Gastrocnemius medialis (tissue), 4 donors: ENCODE measurements around the gene MSH4. TPM values are rescaled to one million over a fixed set of nuclear protein-coding genes. Genes with fewer than 3 reads are reported as not detected.

Experiments used
- ATAC-seq, 2 donors: fragments of 150-250 bp; one replicate each; pipeline ENCODE4 v1.9.1; 2016
- DNase-seq, 2 donors: peaks; one replicate each; pipeline ENCODE4 v3.0.0-alpha.2; 2019
- H3K27ac ChIP-seq, 4 donors: fragments of 200-600 bp; sonication (generic); 1 replicate in 1 of 4; 2 replicates in 3 of 4; pipeline ENCODE4 v1.5.1; 2016 to 2018; ENCODE audit warnings: mild to moderate bottlenecking in 2 of 4, moderate library complexity in 1 of 4
- H3K27me3 ChIP-seq, 3 donors: fragments of 200-600 bp; sonication (generic) in 2 of 3; 1 replicate in 1 of 3; 2 replicates in 2 of 3; pipeline versions ENCODE4 v1.5.1 to v1.6.0; 2016 to 2019; ENCODE audit warnings: mild to moderate bottlenecking in 1 of 3, moderate library complexity in 1 of 3
- H3K36me3 ChIP-seq, 2 donors: fragments of 200-600 bp; sonication (generic) in 1 of 2; one replicate each; pipeline ENCODE4 v1.5.1; 2017 to 2018
- H3K4me1 ChIP-seq, 2 donors: fragments of 200-600 bp; sonication (generic) in 1 of 2; one replicate each; pipeline ENCODE4 v1.5.1; 2016 to 2017; ENCODE audit warnings: mild to moderate bottlenecking in 2 of 2
- H3K4me3 ChIP-seq, 4 donors: fragments of 200-600 bp; sonication (generic) in 3 of 4; 1 replicate in 1 of 4; 2 replicates in 3 of 4; pipeline ENCODE4 v1.5.1; 2016 to 2019; ENCODE audit warnings: mild to moderate bottlenecking in 2 of 4
- H3K9me3 ChIP-seq, 3 donors: fragments of 200-600 bp; sonication (generic) in 2 of 3; 1 replicate in 1 of 3; 2 replicates in 2 of 3; pipeline ENCODE4 v1.5.1; 2016 to 2019
- POLR2A ChIP-seq, 2 donors: fragments of 450-650 bp; IDR thresholded peaks; one replicate each; pipeline ENCODE4 v1.6.1; 2017; ENCODE audit warnings: antibody characterized with exemption in 2 of 2, mild to moderate bottlenecking in 2 of 2, moderate library complexity in 2 of 2
- in situ Hi-C, 4 donors: fragments of 200-750 bp; cut with MboI; loops; one replicate each; pipeline versions ENCODE4 v1.15.0 to v1.8.0; 2017; ENCODE audit warnings: low sequenced_read_pairs in 4 of 4
- intact Hi-C: fragments of 100-400 bp; cut with DNase I; formaldehyde crosslinking; loops from one replicate; pipeline ENCODE4 v1.15.1; 2023; ENCODE audit warnings: low total_unique reads
- total RNA-seq, 4 donors: library from RNA; depleted of rRNA; stranded (reverse); fragments of >200 nt; gene quantifications; one replicate each; pipeline versions ENCODE4 v1.1.0 to v1.2.3, GENCODE V29; 2016
- TF ChIP-seq, protein P1 (sequence below), 5 experiments: fragments of 450-650 bp in 3 of 5; fragments of 200-600 bp in 2 of 5; sonication (generic) in 2 of 5; IDR thresholded peaks in 4 of 5; conservative IDR thresholded peaks in 1 of 5; 1 replicate in 4 of 5; 2 replicates in 1 of 5; pipeline ENCODE4 v1.5.1; 2016 to 2019; ENCODE audit warnings: antibody characterized with exemption in 5 of 5, mild to moderate bottlenecking in 3 of 5, moderate library complexity in 3 of 5

Gene MSH4
- total RNA-seq, 4 donors from 2014 or later = 0.15 to 2.2 (median 0.40) TPM

DNA sequence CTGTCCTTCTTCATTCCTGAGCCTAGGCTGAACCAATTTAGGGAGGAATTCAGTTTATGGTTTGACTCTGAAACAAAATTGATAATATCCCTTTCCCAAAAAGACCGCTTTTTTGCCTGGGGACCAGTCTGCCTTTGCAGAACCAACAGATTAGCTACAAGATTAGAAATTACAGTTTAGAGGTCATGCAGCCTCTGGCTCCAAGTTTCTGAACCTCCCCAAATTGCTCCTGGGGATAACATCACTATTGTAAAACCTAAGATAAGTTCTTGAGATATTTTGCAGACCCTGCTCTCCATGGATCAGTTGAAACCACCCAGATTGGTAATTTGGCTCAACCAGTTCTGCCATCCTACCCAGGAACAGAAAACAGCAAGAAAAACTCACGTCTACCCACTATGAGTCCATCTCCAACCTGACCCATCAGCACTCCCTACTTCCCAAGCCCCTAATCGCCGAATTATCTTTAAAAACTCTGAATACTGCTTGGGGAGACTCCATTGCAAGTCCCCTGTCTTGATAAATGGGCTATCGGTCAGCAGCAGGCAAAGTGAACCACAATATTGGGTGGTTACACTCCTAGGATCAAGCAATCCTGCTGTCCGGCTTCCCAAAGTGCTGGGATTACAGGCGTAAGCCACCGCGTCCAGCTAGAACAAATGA, 11.2 kb upstream of the MSH4 start:
- in situ Hi-C loops (loop anchor here in 2 of 4 donors (5.0 to 10.0 kb wide), 2 partner anchors 58 to 61 kb away; partner anchors contain the start of gene ACADM (in 1 of the 2)), intact Hi-C loops (no loop called here)
- H3K9me3 ChIP-seq = no peaks in the 10 kb centered on the region

DNA sequence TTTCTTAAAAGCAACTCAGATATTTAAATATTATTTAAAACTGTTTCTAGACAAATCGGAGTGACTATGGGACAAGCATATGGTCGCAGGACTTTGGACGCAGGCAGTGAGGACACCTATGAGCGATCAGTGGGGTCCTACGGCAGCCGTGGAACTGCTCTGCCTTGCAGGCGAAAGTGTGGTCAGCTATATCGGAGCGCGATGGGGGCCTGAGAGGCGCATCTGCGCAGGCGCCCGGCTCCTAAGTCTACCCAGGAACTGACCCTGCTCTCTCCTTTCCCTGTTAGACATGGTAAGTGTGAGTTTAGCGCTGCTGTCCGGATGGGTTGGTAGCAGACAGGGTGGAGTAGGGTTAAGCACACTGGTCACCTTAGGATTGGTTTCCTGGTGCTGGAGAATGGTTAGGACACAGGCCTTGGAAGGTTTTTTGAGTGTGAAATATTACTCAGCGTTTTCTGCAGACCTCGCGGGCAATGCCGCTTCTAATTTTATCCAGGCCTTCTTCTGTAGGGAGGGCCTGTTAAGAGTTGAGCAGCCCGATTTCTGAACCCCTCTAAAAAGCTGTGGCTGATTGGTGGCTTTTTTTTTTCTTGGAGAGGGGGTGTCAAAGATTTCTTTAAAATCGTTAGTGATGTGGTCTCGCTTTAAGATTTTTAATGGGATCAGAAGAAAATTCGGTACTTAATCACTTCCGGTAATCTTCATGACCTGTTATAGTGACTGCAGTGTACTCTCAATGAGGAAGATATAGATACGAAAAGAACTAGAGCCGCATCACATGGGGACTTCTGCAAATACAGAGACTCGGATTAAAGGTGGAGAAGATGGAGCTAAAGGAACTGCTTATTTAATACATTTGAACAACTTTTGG, 10.5 kb upstream of the MSH4 start, which contains the start of gene RABGGTB:
RABGGTB (plus strand) TSS at position 274 of the 871 bp plus-strand sequence; CDS start at position 290, 16 bp downstream.
- intact Hi-C loops = loop anchor here (1.0 kb wide), 1 partner anchor 62 kb away; the partner anchor contains the start of gene ACADM
- Histone ChIP-seq H3K9me3 (no peaks in the 10 kb centered on the region), H3K4me1 (peaks cover 44% of the 10 kb centered on the region in 2 donors), H3K27ac (peak within 1 kb of the TSS; percentile 88 to 96 (median 92)), H3K4me3 (peak within 1 kb of the TSS; percentile 71 to 89 (median 83)), H3K36me3 (peaks cover 0 to 9% of the 10 kb centered on the region in 2 donors), H3K27me3 (no peaks in the 10 kb centered on the region)
- DNase-seq (peak; percentile 92 to 95), ATAC-seq (peak; percentile 96 to 97)
- TF ChIP-seq, protein P1, sequence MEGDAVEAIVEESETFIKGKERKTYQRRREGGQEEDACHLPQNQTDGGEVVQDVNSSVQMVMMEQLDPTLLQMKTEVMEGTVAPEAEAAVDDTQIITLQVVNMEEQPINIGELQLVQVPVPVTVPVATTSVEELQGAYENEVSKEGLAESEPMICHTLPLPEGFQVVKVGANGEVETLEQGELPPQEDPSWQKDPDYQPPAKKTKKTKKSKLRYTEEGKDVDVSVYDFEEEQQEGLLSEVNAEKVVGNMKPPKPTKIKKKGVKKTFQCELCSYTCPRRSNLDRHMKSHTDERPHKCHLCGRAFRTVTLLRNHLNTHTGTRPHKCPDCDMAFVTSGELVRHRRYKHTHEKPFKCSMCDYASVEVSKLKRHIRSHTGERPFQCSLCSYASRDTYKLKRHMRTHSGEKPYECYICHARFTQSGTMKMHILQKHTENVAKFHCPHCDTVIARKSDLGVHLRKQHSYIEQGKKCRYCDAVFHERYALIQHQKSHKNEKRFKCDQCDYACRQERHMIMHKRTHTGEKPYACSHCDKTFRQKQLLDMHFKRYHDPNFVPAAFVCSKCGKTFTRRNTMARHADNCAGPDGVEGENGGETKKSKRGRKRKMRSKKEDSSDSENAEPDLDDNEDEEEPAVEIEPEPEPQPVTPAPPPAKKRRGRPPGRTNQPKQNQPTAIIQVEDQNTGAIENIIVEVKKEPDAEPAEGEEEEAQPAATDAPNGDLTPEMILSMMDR (IDR thresholded peaks at IDR 0.05 in 4 of 5, conservative IDR thresholded peaks at IDR 0.05 in 1 of 5) = no peak
- TF ChIP-seq POLR2A (IDR thresholded peaks at IDR 0.05) = peak; percentile 88 to 92
- in situ Hi-C loops = loop anchor here in 2 of 4 donors (5.0 to 10.0 kb wide), 2 partner anchors 59 to 61 kb away; partner anchors contain the start of gene ACADM (in 1 of the 2)

More for the DNA sequence above, 11.2 kb upstream of the MSH4 start:
- peak overlapping the region; percentile 88 to 96 (median 92) for H3K27ac ChIP-seq
- peak overlapping the region; percentile 71 to 89 (median 83) for H3K4me3 ChIP-seq
- H3K36me3 ChIP-seq = peaks cover 0 to 9% of the 10 kb centered on the region in 2 donors
- TF ChIP-seq, protein P1 (IDR thresholded peaks at IDR 0.05 in 4 of 5, conservative IDR thresholded peaks at IDR 0.05 in 1 of 5) = no peak
- TF ChIP-seq POLR2A (IDR thresholded peaks at IDR 0.05) = no peak
- peak; percentile 36 to 38 for ATAC-seq
- H3K27me3 ChIP-seq = no peaks in the 10 kb centered on the region
- H3K4me1 ChIP-seq = peaks cover 37 to 40% of the 10 kb centered on the region in 2 donors
- DNase-seq = no peak

DNA sequence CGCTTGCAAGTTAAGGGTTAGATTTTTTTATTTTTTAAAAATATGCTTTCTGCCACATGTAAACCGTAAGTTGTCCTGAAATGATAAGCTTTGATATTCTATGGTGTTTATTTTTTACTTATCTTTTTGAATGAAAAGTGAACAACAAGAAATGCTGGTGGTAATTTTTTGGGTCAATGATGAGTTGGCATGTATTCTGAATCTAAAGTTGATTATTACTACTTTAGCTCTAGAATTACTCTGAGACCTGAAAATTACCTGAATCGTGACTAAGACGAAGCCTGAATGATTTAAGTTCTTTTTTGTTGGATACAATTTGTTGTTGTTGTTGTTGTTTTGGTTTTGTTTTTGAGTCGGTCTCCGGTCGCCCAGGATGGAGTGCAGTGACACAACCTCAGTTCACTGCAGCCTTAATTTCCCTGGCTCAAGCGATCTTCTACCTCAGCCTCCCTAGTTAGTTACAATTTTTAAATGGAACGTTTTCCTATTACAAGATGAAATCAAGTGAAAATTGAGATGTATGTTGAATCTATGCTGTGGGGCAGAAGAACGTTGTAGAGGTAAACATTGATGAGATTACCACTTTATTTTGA, 9.7 kb upstream of the MSH4 start:
- Histone ChIP-seq H3K36me3 (peaks cover 3 to 16% of the 10 kb centered on the region in 2 donors), H3K4me1 (peaks cover 48 to 52% of the 10 kb centered on the region in 2 donors), H3K4me3 (peak overlapping the region; percentile 71 to 89 (median 83)), H3K27me3 (no peaks in the 10 kb centered on the region), H3K9me3 (no peaks in the 10 kb centered on the region), H3K27ac (peak overlapping the region; percentile 88 to 96 (median 92))
- TF ChIP-seq POLR2A (IDR thresholded peaks at IDR 0.05) = no peak
- TF ChIP-seq, protein P1 (IDR thresholded peaks at IDR 0.05 in 4 of 5, conservative IDR thresholded peaks at IDR 0.05 in 1 of 5) = no peak
- intact Hi-C loops = loop anchor here (1.0 kb wide), 1 partner anchor 63 kb away; the partner anchor contains the start of gene ACADM
- in situ Hi-C loops = loop anchor here in 2 of 4 donors (5.0 to 10.0 kb wide), 2 partner anchors 60 to 62 kb away; partner anchors contain the start of gene ACADM (in 1 of the 2)
- ATAC-seq = no peak
- DNase-seq = no peak

DNA sequence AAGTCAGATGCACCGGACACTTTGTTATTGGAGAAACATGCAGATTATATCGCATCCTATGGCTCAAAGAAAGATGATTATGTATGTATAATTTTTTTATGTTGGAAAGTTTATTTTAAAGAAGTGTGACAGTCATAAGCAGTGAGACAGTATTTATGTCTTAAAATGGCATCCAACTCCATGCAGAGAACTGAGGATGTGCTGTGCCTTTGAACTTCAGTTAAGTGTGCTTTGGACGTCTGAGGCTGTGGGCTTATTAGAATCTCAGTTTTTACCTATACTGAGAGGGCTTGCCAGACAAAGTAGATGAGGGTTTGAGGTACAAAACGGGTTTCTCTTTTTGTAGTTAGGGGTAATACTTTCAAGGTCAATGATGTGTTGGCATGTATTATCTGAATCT, 9.2 kb upstream of the MSH4 start:
- intact Hi-C loops = no loop called here
- TF ChIP-seq POLR2A (IDR thresholded peaks at IDR 0.05) = no peak
- TF ChIP-seq, protein P1 (IDR thresholded peaks at IDR 0.05 in 4 of 5, conservative IDR thresholded peaks at IDR 0.05 in 1 of 5) = no peak
- ATAC-seq (no peak), DNase-seq (no peak)
- H3K27ac ChIP-seq = peak overlapping the region; percentile 88 to 96 (median 92)
- in situ Hi-C loops = loop anchor here in 2 of 4 donors (5.0 to 10.0 kb wide), 2 partner anchors 60 to 63 kb away; partner anchors contain the start of gene ACADM (in 1 of the 2)
- H3K36me3 ChIP-seq = peaks cover 3 to 22% of the 10 kb centered on the region in 2 donors
- no peaks in the 10 kb centered on the region for H3K27me3 ChIP-seq
- H3K4me1 ChIP-seq = peaks cover 48 to 56% of the 10 kb centered on the region in 2 donors
- H3K4me3 ChIP-seq = peak overlapping the region; percentile 71 to 89 (median 83)
- no peaks in the 10 kb centered on the region for H3K9me3 ChIP-seq
